KMS-11 (cell line): ENCODE data around the gene GNS.
A peak's percentile ranks its signal among the peaks of the same experiment; 100 is the strongest.

Source experiments
- H2AFZ ChIP-seq: fragments of 200-600 bp; sonication (generic); 2 replicates; pipeline ENCODE4 v1.6.1; 2016; ENCODE audit warnings: antibody characterized with exemption, mixed run types, low read depth
- H3K27ac ChIP-seq: fragments of 200-600 bp; sonication (generic); 2 replicates; pipeline ENCODE4 v1.6.1; 2016; ENCODE audit warnings: mild to moderate bottlenecking, mixed run types
- H3K27me3 ChIP-seq: fragments of 200-600 bp; sonication (generic); 2 replicates; pipeline ENCODE4 v1.6.1; 2017; ENCODE audit warnings: mild to moderate bottlenecking, low read depth, mixed run types, moderate library complexity; ENCODE audit not compliant: insufficient read depth
- H3K36me3 ChIP-seq: fragments of 200-600 bp; sonication (generic); 2 replicates; pipeline ENCODE4 v1.6.1; 2017; ENCODE audit warnings: mild to moderate bottlenecking, mixed run types; ENCODE audit not compliant: insufficient read depth
- H3K4me1 ChIP-seq: fragments of 200-600 bp; sonication (generic); 2 replicates; pipeline ENCODE4 v1.6.1; 2016; ENCODE audit warnings: mild to moderate bottlenecking, low read depth, mixed run types; ENCODE audit not compliant: poor library complexity, severe bottlenecking
- H3K4me2 ChIP-seq: fragments of 200-600 bp; sonication (generic); 2 replicates; pipeline ENCODE4 v1.7.0; 2016; ENCODE audit warnings: mild to moderate bottlenecking, mixed run types
- H3K4me3 ChIP-seq: fragments of 200-600 bp; sonication (generic); IDR thresholded peaks from 2 replicates; pipeline ENCODE4 v1.6.1; 2017; ENCODE audit warnings: low read depth, low read length, mixed read lengths; ENCODE audit not compliant: insufficient read depth
- H3K79me2 ChIP-seq: fragments of 200-600 bp; sonication (generic); 2 replicates; pipeline ENCODE4 v1.6.1; 2016; ENCODE audit warnings: low read depth, mixed run types; ENCODE audit not compliant: insufficient read depth
- H3K9ac ChIP-seq: fragments of 200-600 bp; sonication (generic); 2 replicates; pipeline ENCODE4 v1.6.1; 2016; ENCODE audit warnings: mild to moderate bottlenecking, mixed run types
- H4K20me1 ChIP-seq: fragments of 200-600 bp; sonication (generic); 2 replicates; pipeline ENCODE4 v1.6.1; 2016; ENCODE audit warnings: mild to moderate bottlenecking, mixed run types; ENCODE audit not compliant: insufficient read depth
- CTCF ChIP-seq: fragments of 200-600 bp; sonication (generic); conservative IDR thresholded peaks from 2 replicates; pipeline ENCODE4 v1.6.1; 2017; ENCODE audit warnings: low read depth, mild to moderate bottlenecking, antibody characterized with exemption, low read length, moderate library complexity, mixed read lengths

The GNS gene

DNA sequence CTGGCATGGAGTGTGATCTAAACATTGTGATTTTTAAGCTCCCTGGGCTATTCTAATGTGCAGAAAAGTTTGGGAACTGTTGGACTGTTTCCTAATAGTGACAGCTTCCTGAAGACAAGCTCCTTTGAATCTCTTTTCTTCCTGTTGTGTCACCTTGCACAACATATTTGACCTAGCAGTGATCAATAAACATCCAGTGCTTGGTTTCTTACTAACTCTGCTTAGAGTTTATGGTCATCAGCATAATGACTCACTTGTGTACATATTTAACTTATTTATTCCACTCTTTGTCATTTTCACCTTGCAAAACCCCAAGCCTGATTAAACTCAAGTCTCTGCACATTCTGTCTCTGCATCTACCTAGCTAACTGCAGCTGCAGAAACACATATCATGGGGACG, 38.0 kb upstream of the GNS start:
- Histone ChIP-seq H3K4me2 (no peak overlapping the region), H3K79me2 (no peaks in the 10 kb centered on the region), H3K4me3 (no peak overlapping the region), H4K20me1 (no peaks in the 10 kb centered on the region), H3K9ac (no peak overlapping the region), H3K4me1 (peaks cover 35% of the 10 kb centered on the region), H2AFZ (no peak overlapping the region), H3K36me3 (no peaks in the 10 kb centered on the region), H3K27me3 (no peaks in the 10 kb centered on the region), H3K27ac (no peak overlapping the region)
- no peak for TF ChIP-seq CTCF

- Histone ChIP-seq H3K27me3 (no peaks in the 10 kb centered on the region), H3K27ac (peak overlapping the region; percentile 7; the same call in 1 of the 2 replicates), H3K4me3 (no peak overlapping the region), H3K4me2 (peak overlapping the region; percentile 33), H3K4me1 (peaks cover 33% of the 10 kb centered on the region), H3K79me2 (no peaks in the 10 kb centered on the region), H3K36me3 (no peaks in the 10 kb centered on the region), H4K20me1 (no peaks in the 10 kb centered on the region), H3K9ac (peak overlapping the region; percentile 1; the same call in 1 of the 2 replicates), H2AFZ (peak overlapping the region; percentile 5; the same call in 1 of the 2 replicates)
- TF ChIP-seq CTCF: peak; percentile 99
These were observed 37.1 kb upstream of the GNS start for GRCh38 chr12:64796205-64796845.

GRCh38 chr12:64794305-64794704, 35.1 kb upstream of the GNS start:
- no peak for TF ChIP-seq CTCF
- no peak overlapping the region for H3K4me2 ChIP-seq
- H3K27me3 ChIP-seq: no peaks in the 10 kb centered on the region
- H2AFZ ChIP-seq: no peak overlapping the region
- no peak overlapping the region for H3K9ac ChIP-seq
- H3K27ac ChIP-seq: no peak overlapping the region
- H3K4me3 ChIP-seq: no peak overlapping the region
- no peaks in the 10 kb centered on the region for H4K20me1 ChIP-seq
- peaks cover 25% of the 10 kb centered on the region for H3K4me1 ChIP-seq
- H3K36me3 ChIP-seq: no peaks in the 10 kb centered on the region
- no peaks in the 10 kb centered on the region for H3K79me2 ChIP-seq

- H3K79me2 ChIP-seq: no peaks in the 10 kb centered on the region
- no peak overlapping the region for H3K4me3 ChIP-seq
- no peak overlapping the region for H3K9ac ChIP-seq
- H3K36me3 ChIP-seq: no peaks in the 10 kb centered on the region
- no peak overlapping the region for H3K4me2 ChIP-seq
- peaks cover 25% of the 10 kb centered on the region for H3K4me1 ChIP-seq
- no peak overlapping the region for H2AFZ ChIP-seq
- no peak overlapping the region for H3K27ac ChIP-seq
- no peaks in the 10 kb centered on the region for H4K20me1 ChIP-seq
- no peaks in the 10 kb centered on the region for H3K27me3 ChIP-seq
- TF ChIP-seq CTCF: no peak
These were observed 34.4 kb upstream of the GNS start for GRCh38 chr12:64793610-64794009.
